CD14-positive monocyte (primary cell): Measurements from ENCODE around the gene WDFY4. TPM values are rescaled to one million over a fixed set of nuclear protein-coding genes. Genes with fewer than 3 reads are reported as not detected.

Experiments
- DNase-seq, 3 donors: peaks; one replicate each; pipeline ENCODE4 v3.0.0-alpha.2; 2011 to 2022
- H2AFZ ChIP-seq: 2 replicates; pipeline ENCODE4 v1.6.0; 2012; ENCODE audit warnings: mild to moderate bottlenecking, low read depth, low read length, inconsistent platforms; ENCODE audit not compliant: insufficient read depth, poor library complexity, severe bottlenecking
- H3K27ac ChIP-seq, 2 donors: 1 replicate in 1 of 2; 2 replicates in 1 of 2; pipeline ENCODE4 v1.5.1; 2012 to 2013; ENCODE audit warnings: low read length in 2 of 2, control low read depth in 1 of 2, inconsistent platforms in 1 of 2, low read depth in 1 of 2, mild to moderate bottlenecking in 1 of 2
- H3K27me3 ChIP-seq, 2 donors: one replicate each; pipeline versions ENCODE4 v1.6.0 to v1.6.1; 2011 to 2013; ENCODE audit warnings: low read length in 2 of 2; ENCODE audit not compliant: control insufficient read depth in 2 of 2, insufficient read depth in 2 of 2
- H3K36me3 ChIP-seq, 2 donors: replicated peaks in 1 of 2; 1 replicate in 1 of 2; 2 replicates in 1 of 2; pipeline versions ENCODE4 v1.5.1 to v1.6.1; 2012 to 2013; ENCODE audit warnings: low read length in 2 of 2, control low read depth in 1 of 2, inconsistent platforms in 1 of 2, mild to moderate bottlenecking in 1 of 2; ENCODE audit not compliant: insufficient read depth in 2 of 2, control insufficient read depth in 1 of 2
- H3K4me1 ChIP-seq, 2 donors: 1 replicate in 1 of 2; 2 replicates in 1 of 2; pipeline versions ENCODE4 v1.5.1 to v1.6.1; 2012 to 2013; ENCODE audit warnings: low read length in 2 of 2, control low read depth in 1 of 2, inconsistent platforms in 1 of 2, mild to moderate bottlenecking in 1 of 2, moderate library complexity in 1 of 2; ENCODE audit not compliant: insufficient read depth in 2 of 2, control insufficient read depth in 1 of 2
- H3K4me2 ChIP-seq: replicated peaks from 2 replicates; pipeline ENCODE3; 2012; ENCODE audit warnings: low read length, moderate library complexity, mild to moderate bottlenecking; ENCODE audit not compliant: poor library complexity, severe bottlenecking; ENCODE audit errors: extremely low read depth
- H3K4me3 ChIP-seq, 3 experiments: fragments of 200-600 bp in 1 of 3; sonication (generic) in 1 of 3; replicated peaks in 1 of 3; 1 replicate in 2 of 3; 2 replicates in 1 of 3; pipeline ENCODE4 v1.5.1; 2011 to 2013; ENCODE audit warnings: low read length in 3 of 3, mild to moderate bottlenecking in 3 of 3, control low read depth in 2 of 3, low read depth in 2 of 3, inconsistent platforms in 1 of 3, moderate library complexity in 1 of 3
- H3K79me2 ChIP-seq: 2 replicates; pipeline ENCODE4 v1.6.0; 2012; ENCODE audit warnings: mild to moderate bottlenecking, control low read depth, inconsistent platforms, low read length, moderate library complexity; ENCODE audit not compliant: insufficient read depth
- H3K9ac ChIP-seq: 2 replicates; pipeline ENCODE4 v1.6.0; 2017; ENCODE audit warnings: low read length, mild to moderate bottlenecking; ENCODE audit not compliant: insufficient read depth, poor library complexity, severe bottlenecking
- H3K9me3 ChIP-seq, 2 donors: replicated peaks in 1 of 2; 1 replicate in 1 of 2; 2 replicates in 1 of 2; pipeline versions ENCODE4 v1.5.1 to v1.6.1; 2012 to 2013; ENCODE audit warnings: low read length in 2 of 2, control low read depth in 1 of 2; ENCODE audit not compliant: control insufficient read depth in 1 of 2, insufficient read depth in 1 of 2
- H4K20me1 ChIP-seq: 2 replicates; pipeline ENCODE4 v1.6.0; 2012; ENCODE audit warnings: mild to moderate bottlenecking, low read length, control low read depth, moderate library complexity; ENCODE audit not compliant: insufficient read depth
- H3K27ac Mint-ChIP-seq, 7 donors: one replicate each; pipeline ENCODE4 v1.8.0; 2020; ENCODE audit warnings: mild to moderate bottlenecking in 7 of 7, mixed read lengths in 7 of 7, moderate library complexity in 6 of 7, inconsistent platforms in 2 of 7
- H3K27me3 Mint-ChIP-seq, 3 donors: one replicate each; pipeline ENCODE4 v1.8.0; 2021 to 2022; ENCODE audit warnings: low read depth in 3 of 3, mild to moderate bottlenecking in 3 of 3, mixed read lengths in 3 of 3, moderate library complexity in 3 of 3, inconsistent platforms in 1 of 3
- H3K36me3 Mint-ChIP-seq, 2 donors: one replicate each; pipeline ENCODE4 v1.8.0; 2020; ENCODE audit warnings: mixed read lengths in 2 of 2, inconsistent platforms in 1 of 2, mild to moderate bottlenecking in 1 of 2
- H3K4me1 Mint-ChIP-seq: one replicate; pipeline ENCODE4 v1.8.0; 2020; ENCODE audit warnings: mild to moderate bottlenecking, mixed read lengths
- H3K4me3 Mint-ChIP-seq, 2 donors: one replicate each; pipeline ENCODE4 v1.8.0; 2020; ENCODE audit warnings: mild to moderate bottlenecking in 2 of 2, mixed read lengths in 2 of 2, moderate library complexity in 1 of 2
- H3K9me3 Mint-ChIP-seq, 7 donors: one replicate each; pipeline ENCODE4 v1.8.0; 2020 to 2022; ENCODE audit warnings: mixed read lengths in 7 of 7, mild to moderate bottlenecking in 6 of 7, moderate library complexity in 6 of 7, inconsistent platforms in 2 of 7
- WGBS: methylation state at CpG from one replicate; pipeline ENCODE4 v1.1.5; 2013; ENCODE audit warnings: missing lambda C conversion rate; ENCODE audit not compliant: insufficient coverage; 5-methylcytosine and 5-hydroxymethylcytosine counted together
- intact Hi-C, 2 donors: fragments of 100-400 bp; cut with micrococcal nuclease; formaldehyde crosslinking; loops; one replicate each; pipeline versions ENCODE4 v1.15.0 to v1.15.1; 2023
- polyA plus RNA-seq, 3 donors: library from polyadenylated mRNA; depleted of rRNA in 1 of 3; unstranded in 2 of 3; stranded (reverse) in 1 of 3; fragments of 300-500 nt in 2 of 3; fragments of >200 nt in 1 of 3; fragmentation: Illumina TruSeq in 2 of 3; gene quantifications; 1 replicate in 2 of 3; 2 replicates in 1 of 3; pipeline ENCODE4 v1.2.3, GENCODE V29; 2012 to 2021
- TF ChIP-seq, protein P1 (sequence below): fragments of 200-600 bp; IDR thresholded peaks from one replicate; pipeline ENCODE4 v1.8.0; 2022; ENCODE audit warnings: antibody characterized with exemption, mild to moderate bottlenecking

The WDFY4 gene
- polyA plus RNA-seq, 3 donors = 7.5 to 36.1 (median 9.8) TPM

DNA sequence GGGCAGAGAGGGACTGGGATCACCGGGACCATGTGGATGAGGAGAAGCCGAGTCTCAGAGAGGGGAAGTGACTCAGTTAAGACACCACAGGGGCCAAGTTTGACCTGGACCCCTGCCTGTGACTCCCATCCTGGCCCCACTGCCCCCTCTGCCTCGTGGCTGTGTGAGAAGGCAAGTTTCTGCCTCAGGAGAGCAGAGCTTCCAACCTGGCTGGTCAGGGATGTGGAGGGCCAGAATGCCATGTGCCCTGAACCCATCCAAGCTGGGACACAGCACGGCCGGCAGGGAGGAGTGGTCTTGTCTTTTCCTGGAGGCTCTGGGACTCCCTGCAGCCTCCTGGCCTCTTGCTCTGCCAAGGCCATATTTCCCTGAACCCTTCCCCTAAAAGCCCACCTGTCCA is 19.5 kb downstream of the WDFY4 start:
- H3K36me3 ChIP-seq = peaks cover 0 to 23% of the 10 kb centered on the region in 2 donors
- no peak overlapping the region for H3K9ac ChIP-seq
- peak in 1 of 3 donors; percentile 2 for DNase-seq
- H3K9me3 ChIP-seq = no peaks in the 10 kb centered on the region
- H3K27me3 ChIP-seq = no peaks in the 10 kb centered on the region
- peaks cover 13 to 21% of the 10 kb centered on the region in 2 donors for H3K36me3 Mint-ChIP-seq
- H3K9me3 Mint-ChIP-seq = peaks cover 0 to 2% (median 0%) of the 10 kb centered on the region in 7 donors
- H3K27ac Mint-ChIP-seq = peak overlapping the region in 2 of 7 donors; percentile 30 to 37
- peak overlapping the region in 1 of 2 donors; percentile 27 for H3K27ac ChIP-seq
- no peaks in the 10 kb centered on the region for H3K27me3 Mint-ChIP-seq
- no peak overlapping the region for H2AFZ ChIP-seq
- TF ChIP-seq, protein P1, sequence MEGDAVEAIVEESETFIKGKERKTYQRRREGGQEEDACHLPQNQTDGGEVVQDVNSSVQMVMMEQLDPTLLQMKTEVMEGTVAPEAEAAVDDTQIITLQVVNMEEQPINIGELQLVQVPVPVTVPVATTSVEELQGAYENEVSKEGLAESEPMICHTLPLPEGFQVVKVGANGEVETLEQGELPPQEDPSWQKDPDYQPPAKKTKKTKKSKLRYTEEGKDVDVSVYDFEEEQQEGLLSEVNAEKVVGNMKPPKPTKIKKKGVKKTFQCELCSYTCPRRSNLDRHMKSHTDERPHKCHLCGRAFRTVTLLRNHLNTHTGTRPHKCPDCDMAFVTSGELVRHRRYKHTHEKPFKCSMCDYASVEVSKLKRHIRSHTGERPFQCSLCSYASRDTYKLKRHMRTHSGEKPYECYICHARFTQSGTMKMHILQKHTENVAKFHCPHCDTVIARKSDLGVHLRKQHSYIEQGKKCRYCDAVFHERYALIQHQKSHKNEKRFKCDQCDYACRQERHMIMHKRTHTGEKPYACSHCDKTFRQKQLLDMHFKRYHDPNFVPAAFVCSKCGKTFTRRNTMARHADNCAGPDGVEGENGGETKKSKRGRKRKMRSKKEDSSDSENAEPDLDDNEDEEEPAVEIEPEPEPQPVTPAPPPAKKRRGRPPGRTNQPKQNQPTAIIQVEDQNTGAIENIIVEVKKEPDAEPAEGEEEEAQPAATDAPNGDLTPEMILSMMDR = no peak
- 93% methylated on average over 3 of the region's 5 CpGs for whole genome bisulfite sequencing
- peaks cover 95% of the 10 kb centered on the region for H4K20me1 ChIP-seq
- no peak overlapping the region for H3K4me3 ChIP-seq
- peaks cover 38 to 64% of the 10 kb centered on the region in 2 donors for H3K4me1 ChIP-seq
- H3K4me1 Mint-ChIP-seq = peaks cover 67% of the 10 kb centered on the region
- no peak overlapping the region for H3K4me3 Mint-ChIP-seq
- intact Hi-C loops = no loop called here
- peaks cover 94% of the 10 kb centered on the region for H3K79me2 ChIP-seq
- no peak overlapping the region for H3K4me2 ChIP-seq

DNA sequence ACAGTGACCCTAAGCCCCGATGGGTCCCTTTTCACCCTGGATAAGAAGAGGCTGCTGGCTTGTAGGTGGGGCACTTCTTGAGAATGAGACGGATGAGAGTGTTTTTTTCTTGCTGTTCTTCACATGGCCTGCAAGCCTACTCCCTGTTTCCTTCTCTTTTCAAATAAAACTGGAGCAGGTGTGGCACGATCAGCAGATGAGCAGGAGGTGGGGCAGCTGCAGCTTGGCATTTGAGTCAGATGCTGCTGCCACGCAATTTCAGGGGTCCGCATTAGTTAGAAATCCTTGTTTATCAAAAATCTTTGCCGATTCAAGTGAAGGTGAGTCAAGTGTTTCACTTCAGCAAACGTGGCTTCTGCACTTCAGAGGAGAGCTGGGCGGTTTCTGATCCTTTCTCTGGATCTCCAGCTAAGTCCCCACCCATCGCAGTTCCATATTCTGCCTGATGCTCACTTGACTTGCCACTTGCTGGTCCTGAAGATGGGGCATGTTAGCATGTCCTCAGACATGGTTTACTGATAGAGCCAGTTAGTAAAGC is 20.8 kb downstream of the WDFY4 start:
- Histone ChIP-seq H3K4me3 (no peak overlapping the region), H3K27me3 (no peaks in the 10 kb centered on the region), H3K4me2 (no peak overlapping the region), H4K20me1 (peaks cover 94% of the 10 kb centered on the region), H3K9ac (no peak overlapping the region), H3K27ac (no peak overlapping the region), H2AFZ (no peak overlapping the region), H3K4me1 (peaks cover 38 to 64% of the 10 kb centered on the region in 2 donors), H3K9me3 (no peaks in the 10 kb centered on the region), H3K36me3 (peaks cover 8 to 21% of the 10 kb centered on the region in 2 donors), H3K79me2 (peaks cover 93% of the 10 kb centered on the region)
- no peak for DNase-seq
- intact Hi-C loops = no loop called here
- TF ChIP-seq, protein P1 = no peak
- 56% methylated on average over 6 of the region's 9 CpGs for whole genome bisulfite sequencing
- peaks cover 22 to 29% of the 10 kb centered on the region in 2 donors for H3K36me3 Mint-ChIP-seq
- H3K4me1 Mint-ChIP-seq = peaks cover 67% of the 10 kb centered on the region
- peaks cover 0 to 2% (median 0%) of the 10 kb centered on the region in 7 donors for H3K9me3 Mint-ChIP-seq
- no peaks in the 10 kb centered on the region for H3K27me3 Mint-ChIP-seq
- peak overlapping the region in 5 of 7 donors; percentile 12 to 64 (median 21) for H3K27ac Mint-ChIP-seq
- no peak overlapping the region for H3K4me3 Mint-ChIP-seq
